Small intestine (tissue), 7 donors: ENCODE data around the gene ALG9. TPM values are rescaled to one million over a fixed set of nuclear protein-coding genes. Genes with fewer than 3 reads are reported as not detected.

Experiments used
- DNase-seq, 2 donors: peaks; one replicate each; pipeline versions ENCODE4 v3.0.0 to v3.0.0-alpha.2; 2013
- FAIRE-seq: peaks from 2 replicates; lab custom pipeline; 2012; peaks lifted over from hg19 to GRCh38; lab: Jason Lieb, UNC
- H3K27ac ChIP-seq, 3 donors: one replicate each; pipeline ENCODE4 v1.5.1; 2013; ENCODE audit warnings: low read length in 2 of 3, mild to moderate bottlenecking in 2 of 3, control low read depth in 1 of 3, inconsistent platforms in 1 of 3, low read depth in 1 of 3, moderate library complexity in 1 of 3
- H3K27me3 ChIP-seq, 3 donors: one replicate each; pipeline ENCODE4 v1.6.1; 2013; ENCODE audit warnings: low read length in 3 of 3, inconsistent platforms in 1 of 3; ENCODE audit not compliant: control insufficient read depth in 3 of 3, insufficient read depth in 3 of 3
- H3K36me3 ChIP-seq, 3 donors: one replicate each; pipeline ENCODE4 v1.6.1; 2013; ENCODE audit warnings: low read length in 3 of 3, inconsistent platforms in 1 of 3, low read depth in 1 of 3, mild to moderate bottlenecking in 1 of 3, moderate library complexity in 1 of 3; ENCODE audit not compliant: control insufficient read depth in 3 of 3, insufficient read depth in 2 of 3
- H3K4me1 ChIP-seq, 3 donors: one replicate each; pipeline ENCODE4 v1.6.1; 2013; ENCODE audit warnings: low read length in 2 of 3, inconsistent platforms in 1 of 3, low read depth in 1 of 3, mild to moderate bottlenecking in 1 of 3, moderate library complexity in 1 of 3; ENCODE audit not compliant: control insufficient read depth in 3 of 3, insufficient read depth in 2 of 3
- H3K4me3 ChIP-seq, 3 donors: one replicate each; pipeline ENCODE4 v1.5.1; 2013; ENCODE audit warnings: low read length in 3 of 3, control low read depth in 1 of 3, inconsistent platforms in 1 of 3, low read depth in 1 of 3, mild to moderate bottlenecking in 1 of 3, moderate library complexity in 1 of 3
- H3K9me3 ChIP-seq, 2 donors: one replicate each; pipeline ENCODE4 v1.6.1; 2013; ENCODE audit warnings: low read depth in 1 of 2, low read length in 1 of 2; ENCODE audit not compliant: control insufficient read depth in 2 of 2, insufficient read depth in 1 of 2
- WGBS, 3 donors: extraction: QIAGEN DNeasy Blood & Tissue Kit; methylation state at CpG; one replicate each; pipeline ENCODE4 v1.1.7; 2013; 5-methylcytosine and 5-hydroxymethylcytosine counted together
- polyA plus RNA-seq, 4 donors: library from polyadenylated mRNA; stranded (reverse) in 3 of 4; unstranded in 1 of 4; fragments of 200-250 nt in 3 of 4; fragments of 120-200 nt in 1 of 4; gene quantifications; one replicate each; pipeline versions ENCODE4 v1.2.1 to v1.2.3, GENCODE V29; 2013
- donor health status: healthy with polysubstance abuse.
- donor health status: control.
- donor health status: control.
- donor health status: Bipolar disorder and iron deficiency.
- donor health status: healthy.

ALG9 gene
- polyA plus RNA-seq, 4 donors = 15.7 to 31.9 (median 17.3) TPM

- WGBS, 3 donors = 97 to 98% (median 97%) methylated on average over 2 of the region's 2 CpGs
- Histone ChIP-seq H3K27me3 (no peaks in the 10 kb centered on the region), H3K36me3 (peaks cover 0 to 25% (median 9%) of the 10 kb centered on the region in 3 donors), H3K4me1 (no peaks in the 10 kb centered on the region), H3K4me3 (no peak overlapping the region), H3K27ac (no peak overlapping the region), H3K9me3 (no peaks in the 10 kb centered on the region)
- DNase-seq = no peak
- FAIRE-seq = no peak
These were observed 62.5 kb downstream of the ALG9 start for GRCh38 chr11:111808834-111809233.

GRCh38 chr11:111808063-111808588 lies 63.3 kb downstream of the ALG9 start:
- Histone ChIP-seq H3K4me3 (no peak overlapping the region), H3K9me3 (no peaks in the 10 kb centered on the region), H3K4me1 (no peaks in the 10 kb centered on the region), H3K36me3 (peaks cover 0 to 26% (median 9%) of the 10 kb centered on the region in 3 donors), H3K27me3 (no peaks in the 10 kb centered on the region), H3K27ac (no peak overlapping the region)
- WGBS, 3 donors = 94 to 98% (median 95%) methylated on average over 2 of the region's 2 CpGs
- FAIRE-seq (no peak), DNase-seq (no peak)

DNA sequence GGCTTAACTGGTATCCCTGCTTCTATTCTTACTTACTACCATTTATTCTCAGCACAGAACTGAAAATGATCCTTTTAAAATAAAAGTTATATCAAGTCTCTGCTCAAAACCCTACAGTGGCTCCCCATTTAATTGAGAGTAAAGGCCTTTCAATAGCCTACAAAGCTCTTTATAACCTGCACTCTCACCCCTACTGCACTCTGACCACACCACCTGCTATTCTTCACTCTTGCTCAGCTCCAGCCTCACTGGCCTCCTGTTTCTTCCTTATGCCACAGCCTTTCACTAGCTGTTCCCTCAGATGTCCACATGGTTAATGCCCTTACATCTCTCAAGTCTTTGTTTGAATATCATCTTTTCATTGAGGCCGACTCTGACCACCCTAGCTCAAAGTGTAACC lies 64.3 kb downstream of the ALG9 start:
- Histone ChIP-seq H3K36me3 (peaks cover 0 to 24% (median 9%) of the 10 kb centered on the region in 3 donors), H3K27me3 (no peaks in the 10 kb centered on the region), H3K9me3 (no peaks in the 10 kb centered on the region), H3K27ac (no peak overlapping the region), H3K4me3 (no peak overlapping the region), H3K4me1 (no peaks in the 10 kb centered on the region)
- 86 to 99% (median 95%) methylated on average over 1 of the region's 1 CpG for WGBS, 3 donors
- DNase-seq (no peak), FAIRE-seq (no peak)

GRCh38 chr11:111801135-111801534 lies 70.2 kb downstream of the ALG9 start:
- FAIRE-seq = no peak

DNA sequence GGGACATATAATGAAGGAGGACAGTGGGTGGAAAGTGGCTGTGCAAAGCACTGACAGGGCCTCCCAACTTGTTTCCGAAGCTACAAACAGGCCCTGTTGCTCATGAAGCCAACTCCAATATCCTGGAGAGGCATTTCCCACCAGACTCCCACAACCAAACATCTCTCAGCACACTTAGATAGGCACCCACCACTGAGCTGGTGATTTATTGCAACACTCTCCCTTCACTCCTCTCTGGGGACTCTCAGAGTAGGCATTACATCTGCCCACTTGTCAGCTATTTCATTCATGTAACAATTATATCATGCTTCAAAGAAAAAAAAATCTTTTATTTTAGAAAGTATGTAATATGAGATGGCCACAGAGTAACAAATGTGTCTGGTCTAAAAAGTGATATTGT lies 73.1 kb downstream of the ALG9 start:
- no peaks in the 10 kb centered on the region for H3K27me3 ChIP-seq

More at GRCh38 chr11:111801135-111801534, 70.2 kb downstream of the ALG9 start:
- peaks cover 0 to 9% (median 4%) of the 10 kb centered on the region in 3 donors for H3K36me3 ChIP-seq
- peaks cover 0 to 4% (median 0%) of the 10 kb centered on the region in 3 donors for H3K4me1 ChIP-seq
- no peaks in the 10 kb centered on the region for H3K27me3 ChIP-seq
- no peak for DNase-seq
- peaks cover 0 to 14% of the 10 kb centered on the region in 2 donors for H3K9me3 ChIP-seq
- H3K27ac ChIP-seq = no peak overlapping the region
- 80 to 87% (median 81%) methylated on average over 2 of the region's 2 CpGs for WGBS, 3 donors
- no peak overlapping the region for H3K4me3 ChIP-seq

DNA sequence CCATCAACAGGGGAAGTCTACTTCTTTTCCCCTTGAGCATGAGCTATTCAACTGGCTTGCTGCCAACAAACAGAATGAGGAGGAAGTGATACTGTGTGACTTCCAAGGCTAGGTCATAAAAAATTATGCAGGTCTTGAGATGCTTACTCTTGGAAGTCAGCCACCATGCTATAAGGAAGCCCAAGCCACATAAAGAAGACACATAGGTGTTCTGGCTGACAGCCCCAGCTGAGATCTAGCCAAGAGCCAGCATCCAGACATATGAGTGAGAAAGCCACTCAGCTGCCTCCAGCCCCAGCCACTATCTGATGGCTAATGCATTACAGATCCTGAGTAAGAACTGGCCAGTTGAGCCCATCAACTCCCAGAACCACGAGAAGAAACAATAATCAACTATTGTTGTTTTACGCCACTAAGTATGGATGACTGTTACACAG lies 74.2 kb downstream of the ALG9 start:
- Histone ChIP-seq H3K36me3 (peaks cover 0 to 8% (median 0%) of the 10 kb centered on the region in 3 donors), H3K9me3 (peaks cover 0 to 14% of the 10 kb centered on the region in 2 donors), H3K4me3 (no peak overlapping the region), H3K4me1 (peaks cover 0 to 4% (median 0%) of the 10 kb centered on the region in 3 donors), H3K27me3 (no peaks in the 10 kb centered on the region), H3K27ac (no peak overlapping the region)
- DNase-seq (peak; percentile 19 to 39), FAIRE-seq (no peak)
- 97 to 100% (median 97%) methylated on average over 2 of the region's 2 CpGs for WGBS, 3 donors

More for the DNA sequence above, 73.1 kb downstream of the ALG9 start:
- Histone ChIP-seq H3K36me3 (peaks cover 0 to 11% (median 0%) of the 10 kb centered on the region in 3 donors), H3K27ac (no peak overlapping the region), H3K4me3 (no peak overlapping the region), H3K4me1 (peaks cover 0 to 4% (median 0%) of the 10 kb centered on the region in 3 donors), H3K9me3 (peaks cover 0 to 14% of the 10 kb centered on the region in 2 donors)
- FAIRE-seq = no peak
- WGBS, 3 donors = 96 to 100% (median 100%) methylated on average over 1 of the region's 1 CpG
- DNase-seq = no peak

DNA sequence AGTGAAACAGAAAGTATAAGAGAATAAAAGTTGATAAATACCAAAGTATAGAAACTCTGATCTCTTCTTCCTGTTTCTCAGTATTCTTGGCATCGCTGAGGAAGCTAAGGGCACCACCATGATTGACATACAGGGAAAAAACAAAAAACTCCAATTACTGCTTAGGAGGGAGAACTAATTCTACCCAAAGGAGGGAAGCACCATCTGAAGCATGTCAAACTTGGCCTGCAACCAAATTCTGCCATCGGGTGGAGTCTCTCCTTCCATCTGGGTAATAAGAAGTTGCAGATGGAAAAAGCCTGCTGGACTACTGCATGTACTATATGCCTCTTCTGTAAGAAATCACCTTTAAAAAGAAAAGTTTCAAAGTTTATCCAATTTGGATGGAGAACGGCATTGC lies 74.7 kb downstream of the ALG9 start:
- Histone ChIP-seq H3K4me3 (no peak overlapping the region), H3K9me3 (peaks cover 0 to 14% of the 10 kb centered on the region in 2 donors), H3K4me1 (peaks cover 0 to 4% (median 0%) of the 10 kb centered on the region in 3 donors), H3K27ac (no peak overlapping the region), H3K36me3 (peaks cover 0 to 8% (median 0%) of the 10 kb centered on the region in 3 donors), H3K27me3 (no peaks in the 10 kb centered on the region)
- no peak for FAIRE-seq
- DNase-seq = no peak
- 70 to 91% (median 87%) methylated on average over 3 of the region's 3 CpGs for WGBS, 3 donors

GRCh38 chr11:111795334-111795985 lies 75.9 kb downstream of the ALG9 start:
- Histone ChIP-seq H3K9me3 (peaks cover 0 to 14% of the 10 kb centered on the region in 2 donors), H3K36me3 (peaks cover 0 to 8% (median 2%) of the 10 kb centered on the region in 3 donors), H3K27me3 (no peaks in the 10 kb centered on the region), H3K4me3 (no peak overlapping the region), H3K4me1 (peaks cover 0 to 6% (median 0%) of the 10 kb centered on the region in 3 donors), H3K27ac (no peak overlapping the region)
- DNase-seq (no peak), FAIRE-seq (no peak)
- 91 to 97% (median 96%) methylated on average over 7 of the region's 7 CpGs for WGBS, 3 donors
